HG03064 (cell line): ENCODE results near the gene AMDHD2.
"Not testable (repeated sequence)": the region's sequence is repeated elsewhere in the genome, so short reads cannot be mapped to it uniquely, and the experiment has no call there.

ENCODE experiments used
- ATAC-seq: cut with Tn5 transposase; IDR thresholded peaks from one replicate; pipeline ENCODE4 v1.9.1; 2021; ENCODE audit warnings: low read depth; ENCODE audit not compliant: unreplicated experiment

The AMDHD2 gene, protein sequence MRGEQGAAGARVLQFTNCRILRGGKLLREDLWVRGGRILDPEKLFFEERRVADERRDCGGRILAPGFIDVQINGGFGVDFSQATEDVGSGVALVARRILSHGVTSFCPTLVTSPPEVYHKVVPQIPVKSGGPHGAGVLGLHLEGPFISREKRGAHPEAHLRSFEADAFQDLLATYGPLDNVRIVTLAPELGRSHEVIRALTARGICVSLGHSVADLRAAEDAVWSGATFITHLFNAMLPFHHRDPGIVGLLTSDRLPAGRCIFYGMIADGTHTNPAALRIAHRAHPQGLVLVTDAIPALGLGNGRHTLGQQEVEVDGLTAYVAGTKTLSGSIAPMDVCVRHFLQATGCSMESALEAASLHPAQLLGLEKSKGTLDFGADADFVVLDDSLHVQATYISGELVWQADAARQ

GRCh38 chr16:2520097-2520783, at the start of gene AMDHD2:
Gene AMDHD2, plus strand, starts transcription at chr16:2520371. Its CDS starts 88 bp downstream, at chr16:2520459.
- ATAC-seq: no peak

DNA sequence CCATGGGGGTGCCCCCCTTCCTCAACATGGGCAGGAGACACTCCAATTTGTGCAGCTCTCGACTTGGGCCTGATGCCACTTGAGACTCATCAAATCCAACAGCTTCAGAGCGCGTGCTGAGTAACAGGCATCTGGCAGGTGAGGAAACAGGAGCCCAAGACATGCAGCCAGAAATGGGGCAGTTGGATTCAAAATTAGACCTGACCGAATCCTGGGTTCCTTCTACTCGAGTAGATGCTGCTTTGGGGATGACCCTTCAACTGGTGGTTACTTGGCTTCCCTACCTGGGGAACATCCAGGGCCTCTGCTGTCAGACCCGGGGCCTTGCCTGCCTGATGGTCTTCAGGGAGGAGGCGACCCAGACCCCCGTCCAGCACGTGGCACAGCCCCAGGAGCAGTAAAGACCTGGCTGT, 49.6 kb upstream of the AMDHD2 start:
- no peak for ATAC-seq

DNA sequence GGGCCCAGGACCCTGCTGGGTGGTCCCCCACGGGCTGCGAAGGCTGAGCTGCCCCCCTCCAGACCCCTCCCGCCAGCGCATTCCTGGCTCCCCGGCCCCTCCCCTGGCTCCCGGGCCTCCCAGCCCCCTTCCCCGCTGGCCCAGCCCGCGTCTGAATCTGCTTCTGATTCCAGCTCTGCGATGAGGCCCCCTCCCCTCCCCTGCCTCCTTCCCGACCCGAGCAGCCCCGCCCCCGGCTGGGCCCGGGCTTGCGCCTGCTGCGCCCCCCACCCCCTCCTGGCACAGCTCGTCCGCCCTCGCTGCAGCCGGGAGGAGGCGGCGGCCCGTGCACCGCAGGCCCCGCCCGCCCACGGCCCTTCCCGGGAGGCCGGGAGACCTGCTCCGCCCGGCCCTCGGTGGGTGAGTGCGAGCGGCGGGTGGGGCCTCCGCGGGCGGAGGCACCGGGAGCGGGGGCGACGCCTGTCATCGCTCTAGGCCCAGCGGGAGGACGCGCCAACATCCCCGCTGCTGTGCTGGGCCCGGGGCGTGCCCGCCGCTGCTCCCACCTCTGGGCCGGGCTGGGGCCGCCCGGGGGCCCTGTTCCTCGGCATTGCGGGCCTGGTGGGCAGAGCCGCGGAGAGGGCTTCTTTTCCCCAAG, 49.0 kb upstream of the AMDHD2 start, which contains the start of gene NTN3:
Gene NTN3 (plus strand): TSS at position 282 of the 637 bp plus-strand sequence. CDS start 405 bp downstream, outside the sequence.
- ATAC-seq: no peak

DNA sequence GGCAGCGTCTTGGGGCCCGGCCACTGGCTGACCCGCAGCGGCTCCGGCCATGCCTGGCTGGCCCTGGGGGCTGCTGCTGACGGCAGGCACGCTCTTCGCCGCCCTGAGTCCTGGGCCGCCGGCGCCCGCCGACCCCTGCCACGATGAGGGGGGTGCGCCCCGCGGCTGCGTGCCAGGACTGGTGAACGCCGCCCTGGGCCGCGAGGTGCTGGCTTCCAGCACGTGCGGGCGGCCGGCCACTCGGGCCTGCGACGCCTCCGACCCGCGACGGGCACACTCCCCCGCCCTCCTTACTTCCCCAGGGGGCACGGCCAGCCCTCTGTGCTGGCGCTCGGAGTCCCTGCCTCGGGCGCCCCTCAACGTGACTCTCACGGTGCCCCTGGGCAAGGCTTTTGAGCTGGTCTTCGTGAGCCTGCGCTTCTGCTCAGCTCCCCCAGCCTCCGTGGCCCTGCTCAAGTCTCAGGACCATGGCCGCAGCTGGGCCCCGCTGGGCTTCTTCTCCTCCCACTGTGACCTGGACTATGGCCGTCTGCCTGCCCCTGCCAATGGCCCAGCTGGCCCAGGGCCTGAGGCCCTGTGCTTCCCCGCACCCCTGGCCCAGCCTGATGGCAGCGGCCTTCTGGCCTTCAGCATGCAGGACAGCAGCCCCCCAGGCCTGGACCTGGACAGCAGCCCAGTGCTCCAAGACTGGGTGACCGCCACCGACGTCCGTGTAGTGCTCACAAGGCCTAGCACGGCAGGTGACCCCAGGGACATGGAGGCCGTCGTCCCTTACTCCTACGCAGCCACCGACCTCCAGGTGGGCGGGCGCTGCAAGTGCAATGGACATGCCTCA, 48.3 kb upstream of the AMDHD2 start:
- no peak for ATAC-seq

DNA sequence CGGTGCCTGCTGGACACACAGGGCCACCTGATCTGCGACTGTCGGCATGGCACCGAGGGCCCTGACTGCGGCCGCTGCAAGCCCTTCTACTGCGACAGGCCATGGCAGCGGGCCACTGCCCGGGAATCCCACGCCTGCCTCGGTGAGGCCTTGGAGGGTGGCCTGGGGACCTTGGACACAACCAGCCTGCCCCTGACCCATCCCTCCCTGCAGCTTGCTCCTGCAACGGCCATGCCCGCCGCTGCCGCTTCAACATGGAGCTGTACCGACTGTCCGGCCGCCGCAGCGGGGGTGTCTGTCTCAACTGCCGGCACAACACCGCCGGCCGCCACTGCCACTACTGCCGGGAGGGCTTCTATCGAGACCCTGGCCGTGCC, 47.7 kb upstream of the AMDHD2 start:
- no peak for ATAC-seq

DNA sequence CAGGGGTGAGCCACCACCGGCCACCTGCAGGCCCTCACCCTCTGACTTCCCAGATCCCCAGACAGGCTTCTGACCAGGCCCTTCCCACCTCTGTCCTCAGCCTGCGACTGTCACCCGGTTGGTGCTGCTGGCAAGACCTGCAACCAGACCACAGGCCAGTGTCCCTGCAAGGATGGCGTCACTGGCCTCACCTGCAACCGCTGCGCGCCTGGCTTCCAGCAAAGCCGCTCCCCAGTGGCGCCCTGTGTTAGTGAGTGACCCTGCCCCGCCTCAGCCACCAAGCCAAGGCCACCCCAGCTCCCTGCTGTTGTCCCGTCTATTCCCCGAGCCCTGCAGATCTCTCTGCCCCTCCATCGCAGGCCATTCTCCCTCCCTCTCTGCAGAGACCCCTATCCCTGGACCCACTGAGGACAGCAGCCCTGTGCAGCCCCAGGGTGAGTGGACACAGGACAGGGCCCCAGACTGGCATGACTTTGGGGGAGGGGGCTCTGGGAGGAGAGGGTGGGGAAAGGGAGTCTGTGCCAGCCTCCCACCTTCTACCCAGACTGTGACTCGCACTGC, 47.2 kb upstream of the AMDHD2 start:
- ATAC-seq: no peak

- ATAC-seq: no peak
Observed at GRCh38 chr16:2473446-2473926, 46.7 kb upstream of the AMDHD2 start.

DNA sequence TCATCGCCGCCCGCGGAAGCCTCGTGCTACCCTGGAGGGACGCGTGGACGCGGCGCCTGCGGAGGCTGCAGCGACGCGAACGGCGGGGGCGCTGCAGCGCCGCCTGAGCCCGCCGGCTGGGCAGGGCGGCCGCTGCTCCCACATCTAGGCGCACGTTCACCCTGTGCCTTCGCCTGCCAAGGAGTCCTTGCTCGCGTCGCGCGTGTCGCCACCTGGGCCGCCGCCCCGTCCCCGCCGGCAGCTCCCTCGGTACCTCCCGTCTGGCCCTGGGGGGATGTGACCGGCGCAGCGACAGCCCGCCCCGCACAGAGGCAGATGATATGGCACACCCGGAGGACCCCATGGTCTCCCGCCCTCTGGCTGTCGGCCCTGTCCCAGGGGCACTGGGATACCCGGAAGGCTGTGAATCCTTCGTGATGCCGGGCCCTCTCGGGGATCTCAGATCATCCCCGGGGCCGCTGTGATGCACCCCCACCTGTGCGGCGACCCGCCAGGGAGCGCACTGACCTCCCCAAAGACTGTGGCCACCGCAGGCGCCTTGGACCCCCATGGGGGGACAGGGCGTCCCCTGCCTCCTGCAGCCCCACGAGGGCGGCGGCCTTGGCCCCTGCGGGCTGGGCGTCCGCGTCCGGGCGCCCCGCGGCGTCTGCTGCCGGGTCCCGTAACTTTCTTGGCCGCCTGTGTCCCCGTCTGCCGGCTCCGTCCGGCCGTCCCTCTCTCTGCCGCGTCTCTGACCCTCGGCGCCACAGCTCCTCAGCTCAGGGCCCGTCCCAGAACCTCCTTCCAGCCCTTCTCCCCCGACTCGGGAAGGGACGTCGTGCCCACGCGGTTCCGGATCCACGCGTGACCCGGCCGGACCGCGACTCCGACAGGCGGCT, 45.9 kb upstream of the AMDHD2 start:
- ATAC-seq: no peak

- no peak for ATAC-seq
Observed at GRCh38 chr16:2474877-2475412, 45.2 kb upstream of the AMDHD2 start, which contains the start of gene TBC1D24. Gene TBC1D24, plus strand, starts transcription at chr16:2475127. Its CDS starts 21,022 bp downstream, at chr16:2496149.

- no peak for ATAC-seq
Observed at GRCh38 chr16:2475413-2476344, 44.5 kb upstream of the AMDHD2 start.

DNA sequence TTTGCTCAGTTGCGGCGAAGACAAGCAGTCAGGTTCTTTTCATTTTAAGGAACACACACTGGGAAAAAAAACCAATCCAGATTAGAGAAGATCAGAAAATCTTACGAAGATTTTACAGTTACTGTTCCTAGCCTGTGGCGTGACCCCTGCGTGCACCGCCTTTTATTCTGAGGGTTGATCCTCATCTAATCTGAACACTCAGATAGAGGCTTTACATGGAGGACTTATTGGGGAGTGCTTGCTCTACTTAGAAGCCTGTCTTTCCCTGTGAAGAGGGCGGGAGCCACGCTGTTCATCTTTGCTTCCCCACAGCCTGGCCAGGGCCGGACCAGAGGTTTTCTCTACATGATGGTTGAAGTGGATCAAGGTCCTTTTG, 43.8 kb upstream of the AMDHD2 start:
- no peak for ATAC-seq

DNA sequence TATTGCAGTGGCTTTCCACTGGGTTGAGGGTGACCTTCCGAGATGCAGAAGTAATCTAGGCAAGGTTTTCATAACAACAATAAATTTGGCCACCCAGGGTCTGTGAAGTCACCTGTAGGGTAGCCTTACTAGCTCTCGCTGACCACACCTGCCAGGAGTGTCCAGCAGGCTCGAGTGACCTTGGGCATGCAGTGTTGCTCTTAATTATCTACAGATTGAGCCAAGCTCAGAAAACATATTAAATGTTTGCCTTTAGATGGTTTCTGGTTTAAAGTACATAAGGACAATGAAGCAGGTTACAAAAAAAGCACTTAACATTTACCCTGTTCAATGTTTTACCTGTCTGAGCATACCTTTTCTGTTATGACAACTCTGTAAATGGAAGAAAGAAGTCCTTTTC, 43.4 kb upstream of the AMDHD2 start:
- ATAC-seq: no peak

- ATAC-seq: no peak
Observed at GRCh38 chr16:2477327-2477726, 42.8 kb upstream of the AMDHD2 start.

- ATAC-seq: no peak
Observed at GRCh38 chr16:2478279-2478678, 41.9 kb upstream of the AMDHD2 start.

- not testable (repeated sequence) for ATAC-seq
Observed at GRCh38 chr16:2479996-2480395, 40.2 kb upstream of the AMDHD2 start.

- no peak for ATAC-seq
Observed at GRCh38 chr16:2480948-2481347, 39.2 kb upstream of the AMDHD2 start.

GRCh38 chr16:2481676-2482075, 38.5 kb upstream of the AMDHD2 start:
- no peak for ATAC-seq

DNA sequence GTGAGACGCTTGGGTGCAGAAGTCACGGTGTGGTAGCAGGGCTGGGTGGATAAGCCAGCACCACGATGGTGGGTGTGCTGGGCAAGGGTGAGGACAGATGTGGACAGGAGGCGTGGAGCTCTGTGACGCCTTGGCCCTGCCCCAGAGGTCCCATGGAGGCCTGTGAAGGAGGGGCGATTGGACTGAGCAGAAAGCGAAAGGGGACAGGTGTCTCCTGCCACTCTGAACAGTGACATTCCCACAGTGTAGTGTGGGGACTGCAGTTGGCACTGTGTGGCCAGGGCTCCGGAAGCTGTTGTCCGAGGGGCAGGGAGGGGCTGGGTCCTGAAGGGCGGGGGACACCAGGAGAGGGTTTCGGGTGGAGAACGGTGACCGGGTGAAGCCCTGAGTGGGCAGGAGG, 37.9 kb upstream of the AMDHD2 start:
- ATAC-seq: no peak
